Measurements from ENCODE around the gene ADGRV1. TPM values are rescaled to one million over a fixed set of nuclear protein-coding genes. Genes with fewer than 3 reads are reported as not detected.

ADGRV1 gene
- total and polyA plus RNA-seq, 2 donors (not counting 3 experiments of a cell fraction or from before 2014, with no cell fraction given): 0.11 to 0.55 TPM

DNA sequence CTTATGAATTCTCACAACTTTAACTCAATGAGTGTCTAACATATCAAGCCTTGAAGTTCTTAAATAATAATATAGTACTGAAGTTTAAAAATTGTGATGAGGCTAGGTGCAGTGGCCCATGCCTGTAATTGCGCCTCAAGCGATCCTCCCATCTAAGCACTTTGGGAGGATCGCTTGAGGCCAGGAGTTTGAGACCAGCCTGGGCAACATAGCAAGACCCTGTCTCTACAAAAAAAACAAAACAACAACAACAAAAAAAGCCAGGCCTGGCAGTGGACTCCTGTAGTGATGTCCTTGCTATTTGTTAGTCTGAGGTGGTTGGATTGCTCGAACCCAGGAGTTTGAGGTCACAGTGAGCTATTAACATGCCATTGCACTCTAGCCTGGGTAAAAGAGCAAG, 98.4 kb downstream of the ADGRV1 start:
- TF ChIP-seq GATA2 (IDR thresholded peaks at IDR 0.05; ENCODE audit: insufficient read depth, insufficient read length, low read depth, low read length) (no peak), FOS (IDR thresholded peaks at IDR 0.05; ENCODE audit: borderline replicate concordance, insufficient read depth, low read length) (no peak), POLR2A (IDR thresholded peaks at IDR 0.05; ENCODE audit: low read depth, low read length) (no peak)
- Histone ChIP-seq H3K79me2 (ENCODE audit: control insufficient read depth, insufficient read depth, low read length) (no peaks in the 10 kb centered on the region), H2AFZ (ENCODE audit: low read depth, low read length) (no peak overlapping the region), H3K4me1 (ENCODE audit: control insufficient read depth, extremely low read depth, insufficient read depth, low read length) (no peaks in the 10 kb centered on the region), H3K4me3 (replicated peaks in 1 of 3; ENCODE audit: insufficient read depth in 1 of 3, low read depth in 1 of 3, low read length in 3 of 3) (no peak overlapping the region), H3K9me3 (replicated peaks; ENCODE audit: control insufficient read depth, insufficient read depth, low read length) (no peaks in the 10 kb centered on the region), H4K20me1 (replicated peaks; ENCODE audit: control insufficient read depth, extremely low read depth, insufficient read depth, low read length) (no peaks in the 10 kb centered on the region), H3K27me3 (ENCODE audit: control insufficient read depth in 2 of 2, insufficient read depth in 2 of 2, low read length in 2 of 2) (no peaks in the 10 kb centered on the region), H3K4me2 (ENCODE audit: insufficient read depth, low read length) (no peak overlapping the region), H3K9me1 (replicated peaks; ENCODE audit: control insufficient read depth, extremely low read depth, insufficient read depth, low read length) (no peaks in the 10 kb centered on the region), H3K27ac (ENCODE audit: insufficient read depth, low read depth, low read length) (no peak overlapping the region), H3K9ac (replicated peaks; ENCODE audit: extremely low read depth, insufficient read depth, low read length) (no peak overlapping the region), H3K36me3 (ENCODE audit: control insufficient read depth in 2 of 2, extremely low read depth in 1 of 2, insufficient read depth in 2 of 2, low read length in 2 of 2) (no peaks in the 10 kb centered on the region)
- CTCF ChIA-PET: no interaction called here
- FAIRE-seq: no peak
- intact Hi-C loops (cut with micrococcal nuclease): no loop called here
- BruUV-seq (replicated peaks): no TSS peak
- no peak for DNase-seq (ENCODE audit: low read depth, low spot score)
- POLR2A ChIA-PET: no interaction called here
- dilution Hi-C loops (cut with MboI; ENCODE audit: extremely low pct_ligation_motif_present, low sequenced_read_pairs): no loop called here

DNA sequence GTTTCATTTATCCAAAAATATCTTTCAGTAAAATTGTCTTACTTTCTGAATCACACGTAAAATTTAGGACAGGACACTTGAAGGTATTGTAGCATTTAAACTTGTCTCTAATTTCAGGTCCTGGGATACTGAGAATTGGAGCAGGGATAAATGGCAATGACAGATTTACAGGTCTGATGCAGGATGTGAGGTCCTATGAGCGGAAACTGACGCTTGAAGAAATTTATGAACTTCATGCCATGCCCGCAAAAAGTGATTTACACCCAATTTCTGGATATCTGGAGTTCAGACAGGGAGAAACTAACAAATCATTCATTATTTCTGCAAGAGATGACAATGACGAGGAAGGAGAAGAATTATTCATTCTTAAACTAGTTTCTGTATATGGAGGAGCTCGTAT, 99.2 kb downstream of the ADGRV1 start:
- H3K4me3 ChIP-seq (replicated peaks in 1 of 3; ENCODE audit: insufficient read depth in 1 of 3, low read depth in 1 of 3, low read length in 3 of 3): no peak overlapping the region
- no peak overlapping the region for H3K4me2 ChIP-seq (ENCODE audit: insufficient read depth, low read length)
- H3K79me2 ChIP-seq (ENCODE audit: control insufficient read depth, insufficient read depth, low read length): no peaks in the 10 kb centered on the region
- intact Hi-C loops (cut with micrococcal nuclease): no loop called here
- H3K9me1 ChIP-seq (replicated peaks; ENCODE audit: control insufficient read depth, extremely low read depth, insufficient read depth, low read length): no peaks in the 10 kb centered on the region
- CTCF ChIA-PET: interaction anchor here (1.4 kb wide), 1 partner anchor 8 kb away, joined by 4 read pairs; no protein-coding TSS in a partner anchor
- BruUV-seq (replicated peaks): no TSS peak
- no peak overlapping the region for H3K27ac ChIP-seq (ENCODE audit: insufficient read depth, low read depth, low read length)
- H3K9me3 ChIP-seq (replicated peaks; ENCODE audit: control insufficient read depth, insufficient read depth, low read length): no peaks in the 10 kb centered on the region
- no peaks in the 10 kb centered on the region for H3K4me1 ChIP-seq (ENCODE audit: control insufficient read depth, extremely low read depth, insufficient read depth, low read length)
- no peak for TF ChIP-seq MYC (IDR thresholded peaks at IDR 0.05; ENCODE audit: low read depth, low read length)
- TF ChIP-seq GATA2 (IDR thresholded peaks at IDR 0.05; ENCODE audit: insufficient read depth, insufficient read length, low read depth, low read length): no peak
- H3K27me3 ChIP-seq (ENCODE audit: control insufficient read depth in 2 of 2, insufficient read depth in 2 of 2, low read length in 2 of 2): no peaks in the 10 kb centered on the region
- FAIRE-seq (no peak), DNase-seq (ENCODE audit: low read depth, low spot score) (no peak)
- POLR2A ChIA-PET: no interaction called here
- dilution Hi-C loops (cut with MboI; ENCODE audit: extremely low pct_ligation_motif_present, low sequenced_read_pairs): no loop called here
- H3K9ac ChIP-seq (replicated peaks; ENCODE audit: extremely low read depth, insufficient read depth, low read length): no peak overlapping the region
- H2AFZ ChIP-seq (ENCODE audit: low read depth, low read length): no peak overlapping the region
- no peaks in the 10 kb centered on the region for H4K20me1 ChIP-seq (replicated peaks; ENCODE audit: control insufficient read depth, extremely low read depth, insufficient read depth, low read length)
- H3K36me3 ChIP-seq (ENCODE audit: control insufficient read depth in 2 of 2, extremely low read depth in 1 of 2, insufficient read depth in 2 of 2, low read length in 2 of 2): no peaks in the 10 kb centered on the region
